ENCODE measurements around the gene ABCA2.

Gene ABCA2

GRCh38 chr9:137016436-137016835 lies 11.6 kb downstream of the ABCA2 start:
- no peaks in the 10 kb centered on the region for H3K27me3 Mint-ChIP-seq (ENCODE audit: low read depth)
- peaks cover 8% of the 10 kb centered on the region for H3K36me3 Mint-ChIP-seq (ENCODE audit: low read depth)
- no peak overlapping the region for H3K4me3 Mint-ChIP-seq
- H3K27ac Mint-ChIP-seq = no peak overlapping the region
- no peaks in the 10 kb centered on the region for H3K4me1 Mint-ChIP-seq
- H3K9me3 Mint-ChIP-seq = no peaks in the 10 kb centered on the region
- no peak for TF ChIP-seq CTCF (IDR thresholded peaks at IDR 0.05; ENCODE audit: unreplicated experiment in 3 of 3)

GRCh38 chr9:137015976-137016375 lies 12.1 kb downstream of the ABCA2 start:
- Mint-ChIP-seq H3K27ac (no peak overlapping the region), H3K4me3 (no peak overlapping the region), H3K4me1 (no peaks in the 10 kb centered on the region), H3K27me3 (ENCODE audit: low read depth) (no peaks in the 10 kb centered on the region), H3K36me3 (ENCODE audit: low read depth) (peaks cover 8% of the 10 kb centered on the region), H3K9me3 (no peaks in the 10 kb centered on the region)
- no peak for TF ChIP-seq CTCF (IDR thresholded peaks at IDR 0.05; ENCODE audit: unreplicated experiment in 3 of 3)

GRCh38 chr9:137015540-137015930 lies 12.5 kb downstream of the ABCA2 start:
- H3K27ac Mint-ChIP-seq = no peak overlapping the region
- peaks cover 8% of the 10 kb centered on the region for H3K36me3 Mint-ChIP-seq (ENCODE audit: low read depth)
- no peaks in the 10 kb centered on the region for H3K27me3 Mint-ChIP-seq (ENCODE audit: low read depth)
- H3K4me1 Mint-ChIP-seq = no peaks in the 10 kb centered on the region
- no peaks in the 10 kb centered on the region for H3K9me3 Mint-ChIP-seq
- no peak for TF ChIP-seq CTCF (IDR thresholded peaks at IDR 0.05; ENCODE audit: unreplicated experiment in 3 of 3)
- H3K4me3 Mint-ChIP-seq = no peak overlapping the region

- H3K4me3 Mint-ChIP-seq = no peak overlapping the region
- no peaks in the 10 kb centered on the region for H3K4me1 Mint-ChIP-seq
- no peaks in the 10 kb centered on the region for H3K9me3 Mint-ChIP-seq
- peaks cover 8% of the 10 kb centered on the region for H3K36me3 Mint-ChIP-seq (ENCODE audit: low read depth)
- TF ChIP-seq CTCF (IDR thresholded peaks at IDR 0.05; ENCODE audit: unreplicated experiment in 3 of 3) = no peak
- no peak overlapping the region for H3K27ac Mint-ChIP-seq
- H3K27me3 Mint-ChIP-seq (ENCODE audit: low read depth) = no peaks in the 10 kb centered on the region
Measured at GRCh38 chr9:137014776-137015539, 13.1 kb downstream of the ABCA2 start.

- H3K27me3 Mint-ChIP-seq (ENCODE audit: low read depth) = no peaks in the 10 kb centered on the region
- peaks cover 8% of the 10 kb centered on the region for H3K36me3 Mint-ChIP-seq (ENCODE audit: low read depth)
- H3K27ac Mint-ChIP-seq = no peak overlapping the region
- no peaks in the 10 kb centered on the region for H3K9me3 Mint-ChIP-seq
- TF ChIP-seq CTCF (IDR thresholded peaks at IDR 0.05; ENCODE audit: unreplicated experiment in 3 of 3) = no peak
- H3K4me3 Mint-ChIP-seq = no peak overlapping the region
- H3K4me1 Mint-ChIP-seq = no peaks in the 10 kb centered on the region
Measured at GRCh38 chr9:137014166-137014565, 13.9 kb downstream of the ABCA2 start.

- Mint-ChIP-seq H3K36me3 (ENCODE audit: low read depth) (peaks cover 8% of the 10 kb centered on the region), H3K27ac (no peak overlapping the region)
Measured at GRCh38 chr9:137013571-137013940, 14.5 kb downstream of the ABCA2 start.

More at GRCh38 chr9:137013571-137013940, 14.5 kb downstream of the ABCA2 start:
- no peak for TF ChIP-seq CTCF (IDR thresholded peaks at IDR 0.05; ENCODE audit: unreplicated experiment in 3 of 3)
- no peak overlapping the region for H3K4me3 Mint-ChIP-seq
- no peaks in the 10 kb centered on the region for H3K4me1 Mint-ChIP-seq
- no peaks in the 10 kb centered on the region for H3K9me3 Mint-ChIP-seq
- H3K27me3 Mint-ChIP-seq (ENCODE audit: low read depth) = no peaks in the 10 kb centered on the region

Measured in nephron (organoid).